Stimulated activated CD8-positive, alpha-beta memory T cell treated with anti-CD3 and anti-CD28 coated beads, Interleukin-7, amount 100 ng/mL, for 24 hours (primary cell): ENCODE results near the gene INF2.
"Not testable (repeated sequence)": the region's sequence is repeated elsewhere in the genome, so short reads cannot be mapped to it uniquely, and the experiment has no call there.

ENCODE experiments used
- DNase-seq: peaks from one replicate; pipeline ENCODE4 v3.0.0-alpha.2; 2020; ENCODE audit warnings: low read depth

Gene INF2

DNA sequence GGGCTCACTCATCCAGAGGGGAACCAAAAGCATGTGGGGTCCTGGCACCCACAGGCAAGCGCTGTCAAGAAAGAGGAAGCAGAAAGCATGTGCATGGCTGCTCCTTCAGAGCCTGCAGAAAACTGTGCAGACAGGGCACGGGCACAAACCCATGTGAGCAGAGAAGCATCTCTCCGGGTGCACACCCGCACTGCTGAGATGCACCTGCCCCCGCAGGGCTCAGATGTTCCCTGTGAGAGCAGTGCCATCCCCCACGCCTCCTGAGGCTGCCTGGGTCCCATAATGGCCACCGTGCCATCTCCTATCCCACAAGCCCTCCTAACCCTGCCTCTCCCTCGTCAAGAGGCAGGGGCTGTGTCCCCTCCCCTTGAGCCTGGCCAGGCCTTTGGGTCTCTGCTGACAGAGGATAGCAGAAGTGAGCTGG lies 32.3 kb upstream of the INF2 start:
- no peak for DNase-seq

- DNase-seq = no peak
Observed at GRCh38 chr14:104657563-104658324, 31.7 kb upstream of the INF2 start.

- DNase-seq = no peak
Observed at GRCh38 chr14:104658325-104658712, 31.1 kb upstream of the INF2 start.

DNA sequence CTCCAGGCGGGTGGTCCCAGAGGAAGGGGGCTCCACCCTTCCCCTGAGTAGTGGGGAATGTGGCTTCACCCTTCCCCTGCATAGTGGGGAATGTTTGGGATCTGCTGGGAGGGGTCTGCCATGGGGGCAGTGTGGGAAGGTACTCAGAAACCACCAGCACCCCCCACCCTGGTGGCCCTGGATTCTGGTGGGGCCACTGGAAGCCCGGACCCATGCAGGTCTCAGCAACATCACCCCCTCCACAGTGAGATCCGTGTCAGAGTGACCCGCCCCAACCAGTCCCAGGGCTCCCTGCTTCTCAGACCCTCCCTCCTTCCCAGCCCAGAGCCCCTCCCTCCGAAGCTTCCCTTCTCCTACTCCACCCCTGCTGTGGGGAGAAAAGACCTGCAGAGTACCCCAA lies 30.3 kb upstream of the INF2 start:
- no peak for DNase-seq

DNA sequence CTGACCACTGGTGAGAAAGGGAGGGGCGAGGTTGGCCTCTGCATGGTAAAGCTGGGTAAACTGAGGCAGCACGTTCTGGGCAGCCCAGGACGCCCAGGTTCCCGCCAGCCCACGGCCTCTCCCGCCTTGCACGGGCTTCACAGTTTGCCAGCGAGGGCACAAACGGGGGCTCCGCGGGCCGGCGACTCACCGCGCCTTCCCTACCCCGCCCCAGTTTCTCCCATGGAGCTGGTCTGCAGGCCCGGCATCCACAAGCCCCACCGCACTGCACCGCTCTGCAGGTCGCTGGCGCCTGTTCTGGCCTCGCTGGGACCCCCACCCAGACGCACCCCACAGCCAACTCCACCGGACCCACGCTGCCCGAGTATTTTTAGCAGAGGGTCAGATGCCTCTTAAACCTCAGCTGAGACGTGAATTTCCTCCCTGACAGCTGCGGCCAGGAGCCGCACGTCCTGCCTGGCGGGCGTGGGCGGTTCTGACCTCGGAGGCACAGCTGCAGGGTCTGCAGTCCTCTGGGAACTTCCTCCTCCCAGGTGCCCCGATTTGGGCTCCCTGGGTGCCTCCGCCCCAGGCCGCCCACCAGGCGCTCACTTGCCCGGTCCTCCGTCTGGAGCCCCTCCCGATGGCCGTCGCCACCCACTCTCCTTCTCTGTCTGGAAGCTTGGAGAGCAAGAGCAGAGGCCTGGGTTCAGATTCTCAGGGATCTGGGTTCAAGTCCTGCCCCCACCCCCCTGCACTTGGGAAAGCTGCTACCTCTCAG lies 29.5 kb upstream of the INF2 start:
- no peak for DNase-seq

DNA sequence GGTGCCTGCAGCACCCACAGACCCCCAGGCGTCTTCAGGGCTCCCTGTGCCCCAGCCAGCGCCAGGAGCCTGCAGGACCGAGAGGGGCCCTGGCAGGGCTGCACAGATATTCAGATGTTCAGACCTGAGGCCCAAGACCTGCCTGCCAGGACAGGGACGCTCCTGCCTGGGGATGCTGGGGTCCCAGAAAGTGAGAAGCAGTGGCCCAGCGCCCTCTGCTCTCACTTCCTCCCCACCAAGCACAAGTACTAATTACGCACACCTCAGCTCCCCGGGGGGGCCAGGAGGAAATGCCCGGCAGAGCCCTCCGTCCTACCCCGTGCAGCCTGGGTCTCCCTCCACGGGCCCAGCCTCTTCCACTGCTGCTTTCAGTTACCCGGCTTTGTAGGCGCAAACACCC lies 28.8 kb upstream of the INF2 start:
- no peak for DNase-seq

GRCh38 chr14:104661086-104661485 lies 28.3 kb upstream of the INF2 start:
- DNase-seq = no peak

DNA sequence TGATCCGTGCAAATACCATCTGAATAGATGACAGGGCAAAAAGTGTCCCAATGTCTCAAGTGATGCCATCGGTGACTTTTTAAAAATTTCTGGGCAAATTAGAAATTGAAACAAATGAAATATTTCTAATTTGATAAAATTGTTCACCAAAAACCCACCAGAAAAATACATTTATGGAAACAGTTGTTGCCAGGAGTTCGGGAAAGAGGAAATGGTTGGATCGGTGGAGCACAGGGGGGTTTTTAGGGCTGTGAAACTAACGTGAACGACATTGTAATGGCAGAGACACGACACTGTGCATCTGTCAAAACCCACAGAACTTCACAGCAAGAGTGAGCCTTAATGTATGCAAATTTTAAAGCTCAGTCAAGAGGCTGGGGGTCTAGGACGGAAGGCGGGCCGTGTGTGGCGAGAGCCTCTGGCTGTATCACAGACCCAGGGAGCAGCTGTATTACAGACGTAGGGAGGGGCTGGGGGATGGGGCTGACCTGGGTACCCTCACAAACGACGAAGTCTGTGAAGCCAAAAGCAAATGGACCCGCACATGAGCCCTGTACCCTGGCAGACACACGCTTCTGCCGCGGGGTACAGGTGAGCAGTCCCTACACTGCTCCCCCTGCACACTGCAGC lies 27.8 kb upstream of the INF2 start:
- DNase-seq = not testable (repeated sequence)

DNA sequence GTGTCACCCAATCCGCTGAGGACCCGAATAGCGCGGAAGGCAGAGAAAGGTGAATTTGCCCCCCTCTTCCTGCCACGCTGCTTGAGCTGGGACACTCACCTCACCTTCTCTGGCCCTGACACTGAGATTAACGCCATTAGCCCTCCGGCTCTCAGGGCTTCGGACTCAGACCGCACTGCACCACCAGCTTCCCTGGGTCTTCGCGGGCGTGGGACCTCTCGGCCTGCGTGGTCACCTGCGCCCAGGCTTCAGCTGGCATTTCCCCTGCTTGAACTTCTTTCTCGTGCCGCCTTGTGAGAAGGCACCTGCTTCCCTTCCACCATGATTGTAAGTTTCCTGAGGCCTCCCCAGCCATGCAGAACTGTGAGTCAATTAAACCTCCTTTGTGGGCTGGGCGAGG lies 26.9 kb upstream of the INF2 start:
- not testable (repeated sequence) for DNase-seq

GRCh38 chr14:104664107-104664506 lies 25.3 kb upstream of the INF2 start:
- no peak for DNase-seq

DNA sequence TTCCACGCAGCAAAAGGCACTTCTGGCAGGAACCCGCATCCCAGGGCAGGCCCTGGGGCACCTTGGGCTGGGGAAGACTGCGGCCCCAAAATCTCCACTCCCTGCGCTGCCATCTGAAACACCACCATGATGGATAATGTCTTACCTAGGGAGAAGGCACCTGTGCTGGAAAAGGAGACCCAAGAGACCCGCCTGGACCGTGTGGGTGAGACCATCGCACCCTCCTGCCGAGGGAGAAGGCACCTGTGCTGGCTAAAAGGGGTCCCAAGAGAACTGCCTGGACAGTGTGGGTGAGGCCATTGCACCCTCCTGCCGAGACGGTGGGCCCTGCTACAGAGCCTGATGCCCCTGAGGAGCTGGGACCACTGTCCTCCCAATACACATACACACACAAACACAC lies 24.8 kb upstream of the INF2 start:
- DNase-seq = no peak

DNA sequence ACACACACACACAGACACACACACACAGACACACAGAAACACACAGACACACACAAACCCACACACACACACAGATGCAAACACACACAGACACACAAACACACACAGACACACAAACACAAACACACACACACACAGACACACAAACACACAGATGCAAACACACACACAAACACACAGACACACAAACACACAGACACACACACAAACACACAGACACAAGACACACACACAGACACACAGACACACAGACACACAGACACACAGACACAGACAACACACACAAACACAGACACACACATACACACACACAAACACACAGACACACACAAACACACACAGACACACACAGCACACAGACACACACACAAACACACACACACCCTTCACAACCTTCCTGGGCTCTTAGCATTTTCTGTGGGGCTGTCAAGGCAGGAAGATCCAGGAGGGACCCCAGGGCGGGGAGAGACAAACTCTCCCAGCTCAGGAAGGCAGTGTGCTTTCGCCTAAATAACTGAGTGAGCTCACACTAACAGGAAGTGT lies 24.2 kb upstream of the INF2 start:
- DNase-seq = no peak

GRCh38 chr14:104665657-104666522 lies 23.5 kb upstream of the INF2 start:
- no peak for DNase-seq

DNA sequence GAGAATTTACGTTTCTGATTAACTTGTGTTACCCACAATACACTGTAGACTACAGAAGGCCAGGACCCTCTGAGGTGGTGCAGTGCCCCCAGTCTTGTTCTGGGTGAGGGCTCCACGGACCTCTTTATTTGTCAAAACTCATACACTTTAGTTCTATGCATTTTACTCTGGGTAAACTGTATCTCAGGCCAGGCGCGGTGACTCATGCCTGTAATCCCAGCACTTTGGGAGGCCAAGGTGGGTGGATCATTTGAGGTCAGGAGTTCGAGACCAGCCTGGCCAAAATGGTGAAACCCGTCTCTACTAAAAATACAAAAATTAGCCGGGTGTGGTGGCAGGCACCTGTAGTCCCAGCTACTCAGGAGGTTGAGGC lies 22.9 kb upstream of the INF2 start:
- DNase-seq = not testable (repeated sequence)

GRCh38 chr14:104666981-104667380 lies 22.4 kb upstream of the INF2 start:
- no peak for DNase-seq

DNA sequence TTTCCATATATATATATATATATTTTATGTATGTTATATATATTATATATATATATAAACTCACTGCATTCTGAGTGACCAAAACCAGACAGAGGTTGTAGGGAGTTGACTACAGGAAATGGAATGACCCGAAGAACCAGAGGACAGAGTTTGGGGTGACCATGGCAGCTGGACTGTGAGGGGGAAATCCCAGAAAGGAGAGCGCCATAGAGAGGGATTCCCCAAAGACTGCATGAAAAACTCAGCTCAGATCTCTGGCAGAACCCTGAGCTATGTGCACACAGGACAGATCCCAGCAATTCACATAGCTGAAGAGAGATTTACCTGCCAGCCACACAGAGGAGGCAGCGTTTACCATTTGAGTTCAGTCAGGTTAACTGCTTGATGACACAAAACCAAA lies 19.7 kb upstream of the INF2 start:
- no peak for DNase-seq

DNA sequence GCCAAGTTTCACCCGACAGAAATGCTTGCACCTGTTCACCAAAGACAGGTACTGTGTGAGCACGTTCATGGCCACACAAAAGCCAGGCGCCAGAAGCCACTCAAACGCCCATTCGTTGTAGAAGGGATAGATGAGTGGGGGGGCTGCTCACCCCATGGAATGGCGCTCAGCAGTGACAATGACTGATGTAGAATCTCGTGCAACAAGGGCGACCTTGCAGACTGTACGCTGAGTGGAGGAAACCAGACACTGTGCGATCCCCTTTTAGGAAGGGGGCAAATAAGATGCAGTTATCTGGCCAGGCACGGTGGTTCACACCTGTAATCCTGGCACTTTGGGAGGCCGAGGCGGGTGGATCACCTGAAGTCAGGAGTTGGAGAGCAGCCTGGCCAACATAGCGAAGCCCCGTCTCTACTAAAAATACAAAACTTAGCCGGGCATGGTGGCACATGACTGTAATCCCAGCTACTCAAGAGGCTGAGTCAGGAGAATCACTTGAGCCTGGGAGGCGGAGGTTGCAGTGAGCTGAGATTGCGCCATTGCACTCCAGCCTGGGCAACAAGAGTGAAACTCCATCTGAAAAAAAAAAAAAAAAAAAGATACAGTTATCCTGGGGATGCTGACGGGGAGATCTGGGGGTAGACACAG lies 18.0 kb upstream of the INF2 start:
- DNase-seq = not testable (repeated sequence)

- DNase-seq = not testable (repeated sequence)
Observed at GRCh38 chr14:104672119-104672518, 17.3 kb upstream of the INF2 start.

GRCh38 chr14:104673481-104673880 lies 15.9 kb upstream of the INF2 start:
- no peak for DNase-seq

- DNase-seq = no peak
Observed at GRCh38 chr14:104675447-104675846, 14.0 kb upstream of the INF2 start.

GRCh38 chr14:104676130-104676693 lies 13.2 kb upstream of the INF2 start:
- DNase-seq = no peak
